Epithelial cell of proximal tubule (primary cell): ENCODE measurements around the gene TJP2. TPM values are rescaled to one million over a fixed set of nuclear protein-coding genes. Genes with fewer than 3 reads are reported as not detected.

ENCODE experiments used
- DNase-seq: peaks from one replicate; pipeline ENCODE4 v3.0.0-alpha.2; 2011; ENCODE audit warnings: low read depth
- H3K4me3 ChIP-seq: 2 replicates; pipeline ENCODE4 v1.5.1; 2011; ENCODE audit warnings: low read depth, mild to moderate bottlenecking, low read length
- CTCF ChIP-seq: conservative IDR thresholded peaks from 2 replicates; pipeline ENCODE4 v1.5.1; 2012; ENCODE audit warnings: low read depth, mild to moderate bottlenecking, low read length
- total RNA-seq: library from RNA; depleted of rRNA; stranded (reverse); fragments of >200 nt; gene quantifications from 2 replicates; pipeline ENCODE4 v1.2.3, GENCODE V29; 2015

Gene TJP2
- total RNA-seq, 1 donor from 2014 or later = 335 TPM

GRCh38 chr9:69307446-69308205 lies 133.5 kb downstream of the TJP2 start:
- H3K4me3 ChIP-seq = no peak overlapping the region
- DNase-seq = no peak
- TF ChIP-seq CTCF = no peak

- no peak for DNase-seq
- H3K4me3 ChIP-seq = no peak overlapping the region
- TF ChIP-seq CTCF = no peak
Observed at GRCh38 chr9:69308206-69308931, 134.3 kb downstream of the TJP2 start.

GRCh38 chr9:69313175-69313574 lies 139.1 kb downstream of the TJP2 start:
- H3K4me3 ChIP-seq = no peak overlapping the region
- TF ChIP-seq CTCF = no peak
- no peak for DNase-seq

GRCh38 chr9:69314547-69314946 lies 140.5 kb downstream of the TJP2 start:
- TF ChIP-seq CTCF = no peak
- no peak for DNase-seq
- H3K4me3 ChIP-seq = no peak overlapping the region

GRCh38 chr9:69317081-69317480 lies 143.0 kb downstream of the TJP2 start:
- H3K4me3 ChIP-seq = no peak overlapping the region
- DNase-seq = no peak
- TF ChIP-seq CTCF = no peak

GRCh38 chr9:69317894-69318293 lies 143.8 kb downstream of the TJP2 start:
- no peak for TF ChIP-seq CTCF
- DNase-seq = no peak
- H3K4me3 ChIP-seq = no peak overlapping the region
